Stimulated activated memory B cell treated with anti-CD40 and anti-IgM and Interleukin-4, amounts not matched to agents 10 μg/mL and 1 μg/mL and 100 μg/mL, for 72 hours (primary cell): ENCODE results near the gene STK11IP.

ENCODE experiments used
- ATAC-seq: fragments of 150-1000 bp; cut with Tn5 transposase; 2 replicates; pipeline ENCODE4 v1.10.0; 2021
- H3K27ac Mint-ChIP-seq: one replicate; pipeline ENCODE4 v1.8.0; 2022; ENCODE audit warnings: mild to moderate bottlenecking, mixed read lengths
- H3K27me3 Mint-ChIP-seq: one replicate; pipeline ENCODE4 v1.8.0; 2022; ENCODE audit warnings: mixed read lengths
- H3K36me3 Mint-ChIP-seq: one replicate; pipeline ENCODE4 v1.8.0; 2022; ENCODE audit warnings: mixed read lengths
- H3K4me1 Mint-ChIP-seq: one replicate; pipeline ENCODE4 v1.8.0; 2022; ENCODE audit warnings: mixed read lengths
- H3K4me3 Mint-ChIP-seq: one replicate; pipeline ENCODE4 v1.8.0; 2022; ENCODE audit warnings: mild to moderate bottlenecking, moderate library complexity, mixed read lengths
- H3K9me3 Mint-ChIP-seq: one replicate; pipeline ENCODE4 v1.8.0; 2022; ENCODE audit warnings: mixed read lengths

The STK11IP gene, protein sequence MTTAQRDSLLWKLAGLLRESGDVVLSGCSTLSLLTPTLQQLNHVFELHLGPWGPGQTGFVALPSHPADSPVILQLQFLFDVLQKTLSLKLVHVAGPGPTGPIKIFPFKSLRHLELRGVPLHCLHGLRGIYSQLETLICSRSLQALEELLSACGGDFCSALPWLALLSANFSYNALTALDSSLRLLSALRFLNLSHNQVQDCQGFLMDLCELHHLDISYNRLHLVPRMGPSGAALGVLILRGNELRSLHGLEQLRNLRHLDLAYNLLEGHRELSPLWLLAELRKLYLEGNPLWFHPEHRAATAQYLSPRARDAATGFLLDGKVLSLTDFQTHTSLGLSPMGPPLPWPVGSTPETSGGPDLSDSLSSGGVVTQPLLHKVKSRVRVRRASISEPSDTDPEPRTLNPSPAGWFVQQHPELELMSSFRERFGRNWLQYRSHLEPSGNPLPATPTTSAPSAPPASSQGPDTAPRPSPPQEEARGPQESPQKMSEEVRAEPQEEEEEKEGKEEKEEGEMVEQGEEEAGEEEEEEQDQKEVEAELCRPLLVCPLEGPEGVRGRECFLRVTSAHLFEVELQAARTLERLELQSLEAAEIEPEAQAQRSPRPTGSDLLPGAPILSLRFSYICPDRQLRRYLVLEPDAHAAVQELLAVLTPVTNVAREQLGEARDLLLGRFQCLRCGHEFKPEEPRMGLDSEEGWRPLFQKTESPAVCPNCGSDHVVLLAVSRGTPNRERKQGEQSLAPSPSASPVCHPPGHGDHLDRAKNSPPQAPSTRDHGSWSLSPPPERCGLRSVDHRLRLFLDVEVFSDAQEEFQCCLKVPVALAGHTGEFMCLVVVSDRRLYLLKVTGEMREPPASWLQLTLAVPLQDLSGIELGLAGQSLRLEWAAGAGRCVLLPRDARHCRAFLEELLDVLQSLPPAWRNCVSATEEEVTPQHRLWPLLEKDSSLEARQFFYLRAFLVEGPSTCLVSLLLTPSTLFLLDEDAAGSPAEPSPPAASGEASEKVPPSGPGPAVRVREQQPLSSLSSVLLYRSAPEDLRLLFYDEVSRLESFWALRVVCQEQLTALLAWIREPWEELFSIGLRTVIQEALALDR

DNA sequence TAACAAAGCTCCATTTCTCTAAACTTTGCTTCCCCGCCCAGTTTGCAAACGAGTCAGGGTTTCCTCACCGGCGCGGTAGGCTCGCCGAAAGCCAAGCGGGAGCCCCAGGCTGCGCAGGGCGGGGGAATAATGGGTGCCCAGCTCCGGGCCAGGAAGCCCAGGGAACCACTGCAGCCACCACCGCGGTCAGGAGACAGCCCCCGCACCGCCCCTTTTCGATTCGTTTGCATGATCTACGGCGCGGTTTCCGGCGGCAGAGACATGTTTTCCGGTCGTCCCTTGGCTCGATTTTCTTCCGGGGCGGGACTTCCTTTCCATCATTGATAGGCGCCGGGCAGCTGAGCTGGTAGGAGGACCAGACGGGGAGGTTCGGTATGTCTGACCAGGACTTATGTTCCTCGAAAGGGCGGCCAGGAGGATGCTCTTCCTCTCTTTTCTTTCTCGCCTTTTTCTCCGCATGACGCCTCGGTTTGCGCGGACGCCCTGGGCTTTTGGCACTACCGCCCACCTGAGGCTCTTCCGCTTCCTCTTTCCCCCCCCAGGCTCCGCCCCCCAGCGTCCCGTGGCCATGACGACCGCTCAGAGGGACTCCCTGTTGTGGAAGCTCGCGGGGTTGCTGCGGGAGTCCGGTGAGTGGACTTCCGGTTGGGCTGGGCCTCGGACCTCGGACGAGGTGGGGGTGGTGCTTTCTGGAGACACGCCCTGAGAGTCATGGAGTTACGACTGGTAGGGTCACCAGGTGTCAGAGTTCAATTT is at the start of gene STK11IP:
Gene STK11IP, plus strand, starts transcription at position 306 of the 756 bp plus-strand sequence. Its CDS starts 263 bp downstream, at position 569.
- H3K4me1 Mint-ChIP-seq, result peaks cover 15% of the 10 kb centered on the region
- peak; percentile 95 for ATAC-seq
- peak within 1 kb of the TSS; percentile 82 for H3K27ac Mint-ChIP-seq
- peaks cover 7% of the 10 kb centered on the region for H3K27me3 Mint-ChIP-seq
- H3K36me3 Mint-ChIP-seq, result peaks cover 28% of the 10 kb centered on the region
- no peaks in the 10 kb centered on the region for H3K9me3 Mint-ChIP-seq
- peak within 1 kb of the TSS; percentile 86 for H3K4me3 Mint-ChIP-seq

GRCh38 chr2:219548990-219549389 is 48.7 kb upstream of the STK11IP start:
- Mint-ChIP-seq H3K4me3 (no peak overlapping the region), H3K4me1 (peaks cover 23% of the 10 kb centered on the region), H3K27me3 (peaks cover 91% of the 10 kb centered on the region), H3K9me3 (no peaks in the 10 kb centered on the region), H3K36me3 (no peaks in the 10 kb centered on the region), H3K27ac (no peak overlapping the region)
- ATAC-seq, result no peak

- Mint-ChIP-seq H3K36me3 (no peaks in the 10 kb centered on the region), H3K27ac (no peak overlapping the region), H3K4me1 (peaks cover 17% of the 10 kb centered on the region), H3K27me3 (peaks cover 91% of the 10 kb centered on the region), H3K4me3 (no peak overlapping the region), H3K9me3 (no peaks in the 10 kb centered on the region)
- no peak for ATAC-seq
Observed at GRCh38 chr2:219549619-219550018, 48.0 kb upstream of the STK11IP start.

- Mint-ChIP-seq H3K4me1 (peaks cover 15% of the 10 kb centered on the region), H3K9me3 (no peaks in the 10 kb centered on the region), H3K4me3 (peak overlapping the region; percentile 66), H3K27ac (no peak overlapping the region), H3K36me3 (no peaks in the 10 kb centered on the region), H3K27me3 (peaks cover 91% of the 10 kb centered on the region)
- ATAC-seq, result peak; percentile 5
Observed at GRCh38 chr2:219551441-219552381, 45.9 kb upstream of the STK11IP start.

DNA sequence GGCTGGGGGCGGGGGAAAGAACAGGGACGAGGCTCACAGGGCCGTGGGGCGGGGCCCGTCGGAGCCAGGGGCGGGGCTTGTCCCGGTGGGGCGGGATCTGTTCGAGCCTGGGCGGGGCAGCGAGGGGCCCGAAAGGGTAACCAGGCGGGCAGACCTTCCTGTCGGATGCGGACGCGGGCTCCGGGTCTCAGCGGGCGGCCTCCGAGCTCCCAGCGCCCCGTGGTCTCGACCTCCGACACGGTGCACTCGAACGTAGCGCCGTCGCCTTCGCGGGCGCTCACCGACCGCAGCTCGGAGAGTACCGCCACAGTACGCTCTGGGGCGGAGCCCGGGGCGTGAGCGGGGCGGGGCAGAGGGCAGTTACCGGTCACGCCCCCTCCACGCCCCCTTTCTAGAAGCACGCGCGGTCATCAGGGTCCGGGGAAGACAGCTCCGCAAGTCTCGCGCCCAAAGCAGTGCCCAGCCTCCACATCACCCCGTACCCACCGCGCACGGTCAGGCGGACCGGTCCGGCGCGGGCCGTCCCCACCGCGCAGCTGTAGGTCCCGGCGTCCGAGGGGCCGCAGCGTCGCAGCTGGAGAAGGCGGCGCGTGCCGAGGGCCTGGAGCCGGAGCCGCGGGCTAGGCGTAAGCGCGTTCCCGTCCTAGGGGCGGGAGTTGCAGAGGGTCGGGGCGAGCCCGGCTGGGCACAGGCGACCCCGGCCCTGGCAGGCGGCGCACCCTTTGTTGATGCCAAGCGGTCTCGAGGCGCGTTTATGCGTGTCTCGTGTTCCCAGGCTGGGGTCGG is 45.1 kb upstream of the STK11IP start:
- H3K27me3 Mint-ChIP-seq, result peaks cover 87% of the 10 kb centered on the region
- no peak overlapping the region for H3K27ac Mint-ChIP-seq
- peak overlapping the region; percentile 66 for H3K4me3 Mint-ChIP-seq
- ATAC-seq, result peak; percentile 82
- no peaks in the 10 kb centered on the region for H3K9me3 Mint-ChIP-seq
- H3K36me3 Mint-ChIP-seq, result no peaks in the 10 kb centered on the region
- H3K4me1 Mint-ChIP-seq, result peaks cover 15% of the 10 kb centered on the region

DNA sequence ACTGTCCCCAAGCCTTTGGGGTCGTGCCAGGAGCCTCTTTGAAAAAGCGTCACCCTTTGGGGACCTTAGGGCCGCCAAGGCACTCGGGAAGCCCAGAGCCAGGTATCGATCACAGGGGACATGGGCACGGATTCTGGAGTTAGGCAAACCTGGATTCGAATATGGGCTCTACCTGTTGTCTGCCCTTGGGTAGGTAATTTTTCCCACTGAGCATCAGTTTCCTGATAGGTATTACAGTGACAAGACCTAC is 44.6 kb upstream of the STK11IP start:
- Mint-ChIP-seq H3K9me3 (no peaks in the 10 kb centered on the region), H3K4me3 (no peak overlapping the region), H3K27me3 (peaks cover 86% of the 10 kb centered on the region), H3K36me3 (no peaks in the 10 kb centered on the region), H3K27ac (no peak overlapping the region), H3K4me1 (peaks cover 15% of the 10 kb centered on the region)
- ATAC-seq, result no peak

DNA sequence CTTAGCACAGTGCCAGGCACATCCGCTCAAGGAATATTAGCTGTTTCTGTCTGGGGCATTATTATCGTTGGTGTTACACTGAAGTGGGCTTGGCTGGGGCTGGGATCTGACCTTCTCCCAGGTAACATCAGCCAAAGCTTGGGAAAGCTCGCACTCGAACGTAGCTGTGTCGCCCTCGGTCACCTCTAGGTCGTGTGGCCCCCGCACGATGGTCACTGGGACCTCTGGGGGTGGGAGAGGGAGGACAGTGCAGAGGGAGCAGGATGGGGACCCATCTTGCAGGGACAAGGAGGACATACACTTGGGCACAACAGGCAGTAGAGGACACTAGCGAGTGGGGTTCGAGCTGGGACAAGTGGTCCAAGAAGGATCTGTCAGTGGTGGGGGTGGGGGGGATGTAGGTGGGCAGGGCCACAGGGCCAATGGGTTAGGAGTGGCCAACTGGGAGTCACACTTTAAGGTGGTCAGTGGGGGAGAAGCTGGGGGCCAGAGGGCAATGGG is 44.1 kb upstream of the STK11IP start:
- H3K4me3 Mint-ChIP-seq, result no peak overlapping the region
- H3K9me3 Mint-ChIP-seq, result no peaks in the 10 kb centered on the region
- no peak overlapping the region for H3K27ac Mint-ChIP-seq
- no peaks in the 10 kb centered on the region for H3K36me3 Mint-ChIP-seq
- peaks cover 15% of the 10 kb centered on the region for H3K4me1 Mint-ChIP-seq
- peaks cover 86% of the 10 kb centered on the region for H3K27me3 Mint-ChIP-seq
- ATAC-seq, result no peak

DNA sequence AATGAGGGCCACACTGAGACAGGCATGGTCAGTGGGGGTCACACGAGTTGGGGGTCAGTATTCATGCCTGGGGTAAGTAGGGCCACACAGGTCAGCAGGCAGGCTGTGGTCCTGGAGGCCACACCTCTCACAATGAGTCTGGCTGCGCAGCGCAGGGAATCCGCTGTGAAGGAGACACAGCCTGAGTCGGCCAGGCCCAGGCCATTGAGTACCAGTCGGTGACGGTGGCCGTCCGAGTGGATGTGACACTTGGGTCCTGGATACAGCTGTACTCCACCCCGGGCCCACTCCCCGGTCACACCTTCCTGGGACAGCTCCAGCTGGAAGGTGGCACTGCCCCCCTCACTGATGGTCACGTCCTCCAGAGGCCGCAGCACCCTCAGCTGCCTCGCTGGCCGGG is 43.3 kb upstream of the STK11IP start:
- Mint-ChIP-seq H3K27me3 (peaks cover 86% of the 10 kb centered on the region), H3K9me3 (no peaks in the 10 kb centered on the region), H3K4me1 (peaks cover 15% of the 10 kb centered on the region), H3K4me3 (no peak overlapping the region), H3K27ac (no peak overlapping the region), H3K36me3 (no peaks in the 10 kb centered on the region)
- no peak for ATAC-seq

GRCh38 chr2:219555956-219556355 is 41.7 kb upstream of the STK11IP start:
- no peak for ATAC-seq
- peaks cover 12% of the 10 kb centered on the region for H3K4me1 Mint-ChIP-seq
- H3K27ac Mint-ChIP-seq, result no peak overlapping the region
- H3K9me3 Mint-ChIP-seq, result no peaks in the 10 kb centered on the region
- H3K36me3 Mint-ChIP-seq, result no peaks in the 10 kb centered on the region
- peaks cover 74% of the 10 kb centered on the region for H3K27me3 Mint-ChIP-seq
- H3K4me3 Mint-ChIP-seq, result no peak overlapping the region

GRCh38 chr2:219556413-219556812 is 41.2 kb upstream of the STK11IP start:
- Mint-ChIP-seq H3K36me3 (no peaks in the 10 kb centered on the region), H3K4me3 (no peak overlapping the region), H3K27ac (no peak overlapping the region), H3K27me3 (peaks cover 69% of the 10 kb centered on the region), H3K9me3 (no peaks in the 10 kb centered on the region), H3K4me1 (peaks cover 8% of the 10 kb centered on the region)
- no peak for ATAC-seq

DNA sequence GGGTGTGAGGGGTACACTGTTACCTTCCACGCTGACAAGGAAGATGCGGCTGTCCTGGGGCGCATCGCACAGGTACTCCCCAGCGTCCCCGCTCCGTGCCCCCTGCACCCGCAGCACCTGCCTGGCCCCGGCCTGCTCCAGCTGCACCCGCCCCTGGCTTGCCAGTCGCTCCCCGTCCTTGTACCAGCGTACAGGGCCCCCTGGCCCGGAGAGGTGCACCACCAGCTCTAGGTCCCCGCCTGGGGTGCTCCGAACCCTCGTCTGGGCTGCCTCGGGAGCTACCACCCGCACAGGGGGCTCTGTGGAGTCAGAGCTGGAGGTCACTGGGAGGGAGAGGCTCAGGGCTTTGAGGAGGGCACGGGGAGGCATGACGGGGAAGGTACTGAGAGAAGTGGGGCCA is 40.3 kb upstream of the STK11IP start:
- ATAC-seq, result no peak
- Mint-ChIP-seq H3K4me3 (no peak overlapping the region), H3K9me3 (no peaks in the 10 kb centered on the region), H3K27me3 (peaks cover 66% of the 10 kb centered on the region), H3K36me3 (no peaks in the 10 kb centered on the region), H3K4me1 (no peaks in the 10 kb centered on the region), H3K27ac (no peak overlapping the region)

GRCh38 chr2:219557791-219558785 is 39.6 kb upstream of the STK11IP start:
- Mint-ChIP-seq H3K4me3 (no peak overlapping the region), H3K9me3 (no peaks in the 10 kb centered on the region), H3K36me3 (no peaks in the 10 kb centered on the region), H3K27me3 (peaks cover 73% of the 10 kb centered on the region), H3K27ac (no peak overlapping the region), H3K4me1 (no peaks in the 10 kb centered on the region)
- no peak for ATAC-seq
